Activated T-cell treated with anti-CD3 and anti-CD28 coated beads for 1 hour (primary cell): ENCODE data around the gene TBC1D5.
"Not testable (repeated sequence)": the region's sequence is repeated elsewhere in the genome, so short reads cannot be mapped to it uniquely, and the experiment has no call there.

ENCODE experiments used
- DNase-seq: peaks from one replicate; pipeline ENCODE4 v3.0.0-alpha.2; 2020; ENCODE audit warnings: low read depth

The TBC1D5 gene

DNA sequence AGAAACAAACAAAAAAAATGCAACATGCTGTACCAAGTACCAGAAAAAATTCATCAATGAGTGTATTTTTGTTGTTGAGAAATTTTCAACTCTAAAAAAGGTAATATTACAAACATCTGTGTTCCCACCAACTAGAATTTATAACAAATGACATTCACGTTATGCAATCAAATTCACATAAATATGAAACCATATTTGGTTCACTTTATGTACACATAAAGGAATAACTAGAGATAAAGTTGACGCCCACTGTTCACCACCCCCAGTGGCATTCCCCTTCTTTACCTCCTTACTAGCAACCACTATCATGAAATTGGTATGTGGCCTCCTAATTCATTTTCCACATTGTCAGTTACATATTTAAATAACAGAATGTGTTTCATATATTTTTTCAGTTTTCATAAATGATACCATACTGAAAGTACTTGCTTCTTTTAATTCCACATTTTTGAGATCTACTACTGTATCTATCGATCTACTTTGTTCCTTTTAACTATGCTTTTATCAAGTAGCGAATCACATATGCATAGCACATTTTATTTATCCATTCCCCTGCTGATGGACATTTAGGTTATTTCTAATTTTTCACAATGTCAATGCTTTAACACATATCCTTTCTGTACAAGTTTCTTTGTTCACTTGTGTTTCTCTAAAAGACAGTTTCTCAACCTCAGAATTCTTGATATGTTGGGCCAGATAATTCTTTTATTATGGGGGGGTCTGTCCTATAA lies 34.5 kb downstream of the TBC1D5 start:
- DNase-seq: no peak

DNA sequence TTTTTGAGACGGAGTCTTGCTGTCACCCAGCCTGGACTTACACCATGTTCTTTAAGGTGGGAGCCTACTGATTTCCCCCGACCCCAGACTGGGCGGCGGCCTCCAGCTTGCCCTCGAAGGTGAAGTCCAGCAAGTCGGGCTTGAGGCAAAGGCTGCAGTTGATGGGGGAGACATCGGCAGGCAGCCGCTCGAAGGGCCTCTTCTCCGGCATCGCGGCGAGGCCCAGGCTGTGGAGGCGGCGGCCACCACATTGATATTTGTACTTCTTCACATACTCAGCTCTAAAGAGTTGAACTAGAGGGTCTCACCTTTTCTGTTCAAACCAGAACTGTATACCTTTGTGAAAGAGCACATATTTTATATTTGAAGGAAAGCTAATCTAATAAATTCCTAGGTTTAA lies 36.4 kb downstream of the TBC1D5 start:
- not testable (repeated sequence) for DNase-seq

DNA sequence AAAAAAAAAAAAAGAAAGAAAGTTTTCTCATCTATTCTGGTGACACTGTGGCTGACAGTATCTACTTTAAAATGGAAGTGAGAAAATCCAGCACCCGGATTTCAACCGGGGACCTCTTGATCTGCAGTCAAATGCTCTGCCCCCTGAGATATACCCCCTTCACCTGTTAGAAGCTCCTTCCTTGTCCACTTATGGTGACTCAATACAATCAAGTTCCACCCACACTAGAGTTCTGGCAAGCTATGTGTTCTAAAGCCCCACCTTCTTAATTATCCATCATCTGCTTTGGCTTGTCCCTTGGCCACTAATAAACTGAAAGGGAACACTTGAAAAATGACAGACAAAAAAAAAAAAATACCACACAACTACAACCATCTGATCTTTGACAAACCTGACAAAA lies 42.6 kb downstream of the TBC1D5 start:
- not testable (repeated sequence) for DNase-seq

DNA sequence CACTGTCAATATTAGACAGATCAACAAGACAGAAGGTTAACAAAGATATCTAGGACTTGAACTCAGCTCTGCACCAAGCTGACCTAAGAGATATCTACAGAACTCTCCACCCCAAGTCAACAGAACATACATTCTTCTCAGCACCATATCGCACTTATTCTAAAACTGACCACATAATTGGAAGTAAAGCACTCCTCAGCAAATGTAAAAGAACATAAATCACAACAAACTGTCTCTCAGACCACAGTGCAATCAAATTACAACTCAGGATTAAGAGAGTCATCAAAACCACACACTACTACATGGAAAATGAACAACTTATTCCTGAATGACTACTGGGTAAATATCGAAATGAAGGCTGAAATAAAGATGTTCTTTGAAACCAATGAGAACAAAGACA lies 46.8 kb downstream of the TBC1D5 start:
- not testable (repeated sequence) for DNase-seq

DNA sequence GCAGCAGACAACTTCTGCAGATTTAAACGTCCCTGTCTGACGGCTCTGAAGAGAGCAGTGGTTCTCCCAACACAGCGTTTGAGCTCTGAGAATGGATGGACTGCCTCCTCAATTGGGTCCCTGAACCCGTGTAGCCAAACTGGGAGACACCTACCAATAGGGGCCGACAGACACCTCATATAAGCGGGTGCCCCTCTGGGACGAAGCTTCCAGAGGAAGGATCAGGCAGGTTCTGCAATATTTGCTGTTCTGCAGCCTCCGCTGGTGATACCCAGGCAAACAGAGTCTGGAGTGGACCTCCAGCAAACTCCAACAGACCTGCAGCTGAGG lies 48.8 kb downstream of the TBC1D5 start:
- not testable (repeated sequence) for DNase-seq

DNA sequence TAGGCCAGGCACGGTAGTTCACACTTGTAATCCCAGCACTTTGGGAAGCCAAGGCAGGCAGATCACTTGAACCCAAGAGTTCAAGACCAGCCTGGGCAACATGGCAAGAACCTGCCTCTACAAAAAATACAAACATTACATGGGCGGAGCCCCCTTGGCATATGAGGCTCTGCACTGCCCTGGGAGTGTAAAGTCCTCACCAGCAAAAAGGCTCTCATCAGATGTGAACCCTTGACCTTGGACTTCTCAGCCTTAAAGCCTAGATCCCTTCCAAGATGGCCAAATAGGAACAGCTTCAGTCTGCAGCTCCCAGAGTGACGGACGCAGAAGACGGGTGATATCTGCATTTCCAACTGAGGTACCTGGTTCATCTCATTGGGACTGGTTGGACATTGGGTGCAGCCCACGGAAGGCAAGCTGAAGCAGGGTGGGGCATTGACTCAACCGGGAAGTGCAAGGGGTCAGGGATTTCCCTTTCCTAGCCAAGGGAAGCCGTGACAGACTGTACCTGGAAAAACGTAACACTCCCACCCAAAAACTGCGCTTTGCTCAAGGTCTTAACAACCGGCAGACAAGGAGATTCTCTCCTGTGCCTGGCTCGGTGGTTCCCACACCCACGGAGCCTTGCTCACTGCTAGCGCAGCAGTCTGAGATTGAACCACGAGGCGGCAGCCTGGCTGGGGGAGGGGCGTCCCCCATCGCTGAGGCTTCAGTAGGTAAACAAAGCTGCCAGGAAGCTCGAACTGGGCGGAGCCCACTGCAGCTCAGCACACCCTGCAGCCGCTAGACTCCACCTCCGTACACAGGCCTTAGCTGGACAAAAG lies 49.4 kb downstream of the TBC1D5 start:
- DNase-seq: peak; percentile 14

DNA sequence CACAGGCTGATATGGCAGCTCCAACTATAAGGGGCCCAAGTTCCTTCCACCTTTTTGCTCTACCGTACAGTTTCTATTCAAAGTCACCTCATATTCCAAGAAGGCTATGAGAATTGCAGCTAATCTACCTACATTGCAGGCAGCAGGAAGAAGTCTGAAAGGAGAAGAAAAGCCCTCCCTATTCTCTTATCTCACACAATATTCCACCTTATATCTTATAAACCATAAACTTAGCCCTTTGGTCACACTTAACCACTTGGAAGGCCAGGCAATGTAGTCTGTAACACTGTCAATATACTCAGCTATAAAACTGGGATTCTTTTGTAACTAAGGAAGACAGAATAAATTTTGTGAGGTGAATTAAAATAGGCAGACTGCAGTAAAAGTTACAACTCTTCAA lies 54.9 kb downstream of the TBC1D5 start:
- DNase-seq: no peak

DNA sequence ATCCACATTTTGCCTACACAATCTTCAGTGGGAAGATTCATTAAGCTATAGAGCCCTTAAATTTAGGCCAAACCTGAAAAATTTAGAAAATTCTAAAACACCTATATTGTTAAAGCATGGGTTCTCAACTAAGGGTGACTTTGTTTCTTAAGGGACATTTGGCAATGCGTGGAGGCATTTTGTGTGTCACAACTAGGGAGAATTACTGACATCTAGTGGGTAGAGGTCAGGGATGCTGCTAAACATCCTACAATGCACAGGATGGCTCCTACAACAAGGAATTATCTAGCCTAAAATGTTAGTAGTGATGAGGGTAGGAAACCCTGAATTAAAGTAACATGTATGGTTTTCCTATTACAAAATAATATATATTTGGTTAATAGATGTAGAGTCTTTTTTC lies 55.8 kb downstream of the TBC1D5 start:
- no peak for DNase-seq

DNA sequence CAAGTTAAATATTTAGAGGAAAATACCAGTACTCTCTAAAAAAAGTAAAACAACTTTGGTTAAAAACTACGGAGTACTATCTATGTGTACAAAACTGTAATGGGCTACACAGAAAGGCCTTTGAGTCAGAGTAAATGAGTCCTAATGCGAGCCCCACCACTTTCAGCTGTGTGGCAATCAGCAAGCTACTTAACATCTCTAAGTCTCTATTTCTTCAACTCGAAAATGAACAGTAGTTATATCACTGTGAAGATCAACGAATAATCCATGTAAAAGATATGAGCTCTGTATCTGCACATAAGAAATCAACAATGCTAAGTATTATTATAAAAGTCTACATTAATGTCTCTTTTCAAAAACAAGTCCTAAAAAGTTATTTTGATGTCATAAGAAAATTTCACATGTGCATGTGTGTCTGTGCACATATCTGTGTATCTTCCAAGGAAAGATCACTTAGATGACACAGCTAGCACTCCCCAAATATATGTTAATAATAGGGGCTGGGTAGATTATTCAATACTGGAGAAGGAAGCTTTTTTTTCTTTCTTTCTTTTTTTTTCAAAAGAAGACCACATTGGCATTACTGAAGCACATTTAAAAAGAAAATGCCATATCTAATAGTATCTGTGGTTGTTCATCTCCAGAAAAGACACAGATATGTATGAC lies 58.8 kb downstream of the TBC1D5 start:
- DNase-seq: no peak

DNA sequence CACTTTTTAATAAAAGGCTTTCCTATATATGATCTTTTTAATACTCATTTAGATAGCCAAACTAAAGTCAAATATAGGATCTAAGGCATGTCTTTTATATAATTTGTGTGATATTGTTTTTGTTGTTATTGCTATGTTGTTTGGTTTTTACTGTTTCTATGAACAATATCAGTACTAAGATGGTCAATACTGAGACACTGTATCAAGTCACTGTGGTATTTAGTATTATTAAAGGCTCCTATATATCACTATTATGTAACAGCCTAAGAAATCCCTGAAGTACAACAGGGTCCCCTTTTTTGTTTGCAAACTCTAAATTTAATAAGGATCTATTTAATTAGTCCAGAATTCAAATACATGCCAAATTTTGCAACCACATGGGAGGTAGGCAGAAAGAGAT lies 61.9 kb downstream of the TBC1D5 start:
- DNase-seq: no peak

DNA sequence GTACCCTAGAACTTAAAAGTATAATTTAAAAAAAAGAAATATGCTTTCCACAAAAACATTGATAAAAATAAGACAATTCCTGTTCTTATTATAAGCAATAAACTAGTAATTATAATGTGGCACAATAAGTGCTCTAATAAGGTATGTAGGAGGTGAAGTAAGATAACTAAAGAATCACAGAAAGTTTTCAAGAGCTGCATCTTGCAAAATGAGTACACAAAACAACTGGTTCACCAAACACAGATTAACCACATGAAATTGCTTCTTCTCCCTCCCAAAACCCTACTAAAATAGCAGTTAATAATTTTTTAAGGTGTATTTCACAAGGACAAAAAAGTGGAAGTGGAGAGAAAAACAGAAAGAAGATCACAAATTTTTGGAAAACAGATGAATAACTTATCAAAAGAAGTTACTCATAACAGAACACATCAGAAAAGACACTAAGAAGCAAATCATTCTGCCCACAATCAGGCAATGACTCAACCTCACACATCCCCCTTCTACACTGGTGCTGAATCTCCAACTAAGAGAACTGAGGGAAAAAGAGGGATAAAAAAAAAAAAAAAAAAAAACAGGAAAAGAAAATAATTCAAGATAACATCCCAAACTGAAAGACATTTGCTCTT lies 64.2 kb downstream of the TBC1D5 start:
- no peak for DNase-seq

DNA sequence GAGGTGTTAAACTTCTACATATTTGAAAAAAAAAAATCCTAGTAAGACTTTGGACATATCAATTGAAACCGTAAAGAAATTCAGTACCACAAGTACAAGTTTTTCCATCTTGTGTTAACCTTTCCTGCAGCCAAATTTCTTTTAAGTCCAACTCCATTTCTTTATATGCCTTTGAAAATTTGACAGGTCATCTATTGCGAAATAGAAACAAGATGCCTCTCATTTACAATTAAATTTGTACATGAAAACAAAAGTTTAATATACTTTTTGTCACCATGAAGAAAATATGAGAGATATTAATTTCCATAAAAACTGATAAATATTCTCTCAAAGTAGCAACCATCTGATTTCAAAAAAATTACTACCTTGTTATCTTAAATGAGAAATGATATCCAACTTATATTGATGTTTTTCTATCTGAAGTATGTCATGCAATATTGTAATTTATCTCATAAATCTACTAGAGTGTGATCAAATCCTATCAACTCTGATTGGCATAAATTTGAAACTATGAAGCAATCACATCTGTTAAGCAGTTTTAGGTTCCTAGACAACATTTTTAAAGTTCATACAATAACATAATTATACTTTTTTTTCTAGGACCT lies 68.2 kb downstream of the TBC1D5 start:
- no peak for DNase-seq

DNA sequence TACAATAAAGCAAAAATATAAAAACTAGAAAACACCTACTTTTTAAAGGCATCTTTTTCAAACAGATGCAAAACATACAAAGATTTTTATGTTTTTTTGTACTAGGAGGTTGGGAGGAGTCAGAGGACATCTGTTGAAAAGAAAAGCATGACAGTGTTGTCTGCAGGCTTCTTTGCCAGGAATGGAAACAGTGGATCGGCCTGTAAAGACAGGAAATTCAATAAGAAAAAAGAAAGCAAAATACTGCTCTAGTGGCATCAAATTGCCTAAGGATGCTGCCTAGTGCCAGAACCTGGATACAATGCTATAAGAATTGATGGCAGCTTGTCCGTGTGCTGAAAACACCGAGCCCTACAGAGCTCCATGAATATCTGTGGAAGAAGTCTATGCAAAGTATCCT lies 69.9 kb downstream of the TBC1D5 start:
- no peak for DNase-seq

DNA sequence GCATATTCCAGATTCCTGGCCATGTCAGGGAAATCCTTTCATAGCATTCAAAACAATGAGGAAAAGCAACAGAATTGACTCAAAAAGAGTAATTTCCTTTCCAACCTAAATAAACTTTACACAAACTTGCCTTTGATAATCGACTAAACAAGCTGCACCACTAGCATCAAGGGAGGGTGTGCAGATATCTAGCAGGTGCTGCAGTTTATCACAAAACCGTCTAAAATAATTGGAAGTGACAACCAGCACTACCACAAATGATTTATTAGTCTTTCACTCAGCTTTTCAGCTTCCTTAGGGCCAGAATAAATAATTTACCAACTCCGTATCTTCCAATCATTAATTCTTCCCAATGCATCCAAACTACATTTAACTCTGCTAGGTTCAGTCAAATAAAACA lies 71.7 kb downstream of the TBC1D5 start:
- no peak for DNase-seq

DNA sequence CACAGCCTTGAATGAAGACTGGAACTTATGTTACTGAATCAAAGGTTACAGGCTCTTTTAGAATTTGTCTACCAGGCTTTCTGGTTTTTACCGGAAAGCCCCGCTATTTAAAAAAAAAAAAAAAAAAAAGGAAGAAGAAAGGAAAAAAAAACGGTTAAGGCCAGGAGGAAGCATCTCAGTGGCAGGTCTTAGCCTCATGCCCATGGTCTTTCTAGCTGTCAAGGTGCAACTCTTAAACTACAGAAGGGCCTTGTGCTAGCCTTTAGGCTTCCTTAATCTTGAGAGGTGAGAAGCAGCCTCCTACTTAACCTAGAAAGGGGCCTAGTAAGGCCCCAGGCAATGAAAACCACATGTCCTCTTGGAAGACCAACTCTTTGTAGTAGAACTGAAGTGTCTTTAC lies 77.5 kb downstream of the TBC1D5 start:
- DNase-seq: no peak

DNA sequence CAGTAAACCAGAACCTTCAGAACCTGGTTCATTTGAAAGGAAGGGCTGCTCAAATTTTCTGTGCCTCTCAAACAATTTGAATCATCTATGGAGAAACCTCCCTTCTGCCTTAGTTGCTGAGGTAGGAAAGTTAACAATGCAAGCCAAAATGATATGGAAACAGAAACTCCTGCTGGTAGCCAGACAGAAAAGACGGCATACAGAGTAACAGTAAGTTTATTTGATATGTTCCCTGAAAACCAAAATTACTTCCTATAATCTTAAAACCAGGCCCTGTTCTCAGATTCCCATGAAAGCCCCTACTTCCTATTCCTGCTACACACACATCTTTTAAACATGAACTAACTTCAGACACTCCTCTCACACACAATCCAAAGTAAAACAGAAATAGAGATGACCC lies 86.2 kb downstream of the TBC1D5 start:
- no peak for DNase-seq

DNA sequence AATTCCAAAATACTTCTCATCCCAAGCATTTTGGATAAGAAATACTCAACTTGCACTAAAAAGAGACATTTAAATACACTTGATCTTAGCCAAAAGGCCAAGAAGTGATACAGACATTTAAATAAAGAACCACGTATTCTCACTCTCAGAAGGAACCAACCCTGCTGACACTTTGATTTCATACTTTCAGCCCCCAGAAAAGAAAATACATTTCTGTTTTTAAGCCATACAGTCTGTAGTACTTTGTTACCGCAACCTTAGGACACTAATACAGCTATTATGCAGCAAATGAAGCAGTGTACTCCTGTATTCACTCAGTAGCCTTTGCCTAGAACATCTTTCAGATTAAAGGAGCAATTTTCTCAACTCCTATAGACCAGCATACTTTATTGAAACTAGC lies 86.7 kb downstream of the TBC1D5 start:
- DNase-seq: no peak

DNA sequence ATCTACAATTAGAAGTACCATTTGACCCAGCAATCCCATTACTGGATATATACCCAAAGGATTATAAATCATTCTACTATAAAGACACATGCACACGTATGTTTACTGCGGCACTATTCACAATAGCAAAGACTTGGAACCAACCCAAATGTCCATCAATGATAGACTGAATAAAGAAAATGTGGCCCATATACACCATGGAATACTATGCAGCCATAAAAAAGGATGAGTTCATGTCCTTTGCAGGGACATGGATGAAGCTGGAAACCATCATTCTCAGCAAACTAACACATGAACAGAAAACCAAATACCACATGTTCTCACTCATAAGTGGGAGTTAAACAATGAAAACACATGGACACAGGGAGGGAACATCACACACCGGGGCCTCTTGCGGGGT lies 92.7 kb downstream of the TBC1D5 start:
- not testable (repeated sequence) for DNase-seq

DNA sequence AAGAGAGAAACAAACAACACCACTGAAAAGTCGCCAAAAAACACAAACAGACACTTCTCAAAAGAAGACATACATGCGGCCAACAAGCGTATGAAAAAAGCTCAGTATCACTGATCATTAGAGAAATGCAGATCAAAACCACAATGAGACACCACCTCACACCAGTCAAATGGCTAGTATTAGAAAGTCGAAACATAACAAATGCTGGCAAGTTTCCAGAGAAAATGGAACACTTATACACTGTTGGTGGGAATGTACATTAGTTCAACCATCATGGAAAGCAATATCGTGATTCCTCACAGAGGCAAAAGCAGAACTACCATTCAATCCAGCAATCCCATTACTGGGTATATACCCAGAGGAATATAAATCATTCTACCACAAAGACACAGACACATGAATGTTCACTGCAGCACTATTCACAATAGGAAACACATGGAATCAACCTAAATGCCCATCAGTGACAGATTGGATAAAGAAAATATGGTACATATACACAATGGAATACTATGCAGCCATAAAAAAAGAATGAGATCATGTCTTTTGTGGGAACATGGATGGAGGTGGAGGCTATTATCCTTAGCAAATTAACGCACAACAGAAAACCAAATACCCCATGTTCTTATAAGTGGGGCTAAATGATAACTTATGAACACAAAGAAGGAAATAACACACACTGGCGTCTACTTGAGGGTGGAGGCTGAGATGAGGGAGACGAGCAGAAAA lies 93.6 kb downstream of the TBC1D5 start:
- not testable (repeated sequence) for DNase-seq

DNA sequence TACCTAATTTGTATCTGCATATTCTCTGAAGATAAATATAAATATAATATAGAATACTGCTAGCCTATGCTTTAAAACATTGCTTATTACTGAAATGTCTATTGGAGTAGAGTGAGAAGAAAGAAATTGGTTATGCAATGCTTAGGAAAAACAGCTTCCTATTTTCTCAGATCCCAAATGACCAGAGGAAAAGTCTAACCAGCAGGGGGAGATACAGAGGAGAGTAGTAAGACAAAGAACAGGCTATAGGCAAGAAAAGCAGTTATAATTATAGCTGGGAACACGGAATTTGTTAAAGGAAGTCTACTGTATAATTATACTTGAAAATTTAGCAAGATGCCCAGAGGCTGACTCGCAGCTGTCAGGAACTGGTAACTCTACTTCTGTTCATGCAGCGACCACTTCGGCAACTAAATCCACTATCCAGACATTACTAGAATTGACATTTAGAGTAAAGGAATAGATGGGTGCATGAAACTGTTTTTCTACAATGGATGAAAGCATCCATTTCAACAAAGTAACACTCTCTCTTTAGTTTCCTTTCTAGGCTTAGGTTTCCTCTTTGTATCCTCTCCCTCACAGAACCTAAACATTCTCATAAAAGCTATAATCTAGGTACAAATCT lies 97.2 kb downstream of the TBC1D5 start:
- no peak for DNase-seq

DNA sequence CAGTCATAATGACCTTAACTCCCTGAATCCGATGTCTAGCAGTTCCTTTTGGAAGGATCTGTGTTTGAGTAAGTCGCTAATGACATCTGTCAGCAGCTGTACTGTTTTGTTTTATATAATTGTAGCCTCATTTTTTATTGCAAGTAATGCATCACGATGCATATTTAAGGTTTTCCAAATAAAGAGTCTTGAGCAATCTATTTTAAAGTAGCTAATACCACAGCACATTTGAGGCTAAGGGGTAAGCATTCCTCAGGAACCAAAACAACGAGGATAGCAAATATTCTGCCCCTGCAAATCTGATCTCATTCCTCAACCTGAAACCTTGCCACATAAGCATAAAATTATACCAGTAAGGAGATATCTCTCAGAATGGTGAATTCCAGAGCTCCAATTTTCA lies 98.7 kb downstream of the TBC1D5 start:
- DNase-seq: no peak
